SKM-1 (cell line): ENCODE measurements around the gene VAC14.

Experiments used
- DNase-seq: peaks from one replicate; lab custom pipeline; 2025; ENCODE audit not compliant: unreplicated experiment; lab: John Stamatoyannopoulos, UW

VAC14 gene

DNA sequence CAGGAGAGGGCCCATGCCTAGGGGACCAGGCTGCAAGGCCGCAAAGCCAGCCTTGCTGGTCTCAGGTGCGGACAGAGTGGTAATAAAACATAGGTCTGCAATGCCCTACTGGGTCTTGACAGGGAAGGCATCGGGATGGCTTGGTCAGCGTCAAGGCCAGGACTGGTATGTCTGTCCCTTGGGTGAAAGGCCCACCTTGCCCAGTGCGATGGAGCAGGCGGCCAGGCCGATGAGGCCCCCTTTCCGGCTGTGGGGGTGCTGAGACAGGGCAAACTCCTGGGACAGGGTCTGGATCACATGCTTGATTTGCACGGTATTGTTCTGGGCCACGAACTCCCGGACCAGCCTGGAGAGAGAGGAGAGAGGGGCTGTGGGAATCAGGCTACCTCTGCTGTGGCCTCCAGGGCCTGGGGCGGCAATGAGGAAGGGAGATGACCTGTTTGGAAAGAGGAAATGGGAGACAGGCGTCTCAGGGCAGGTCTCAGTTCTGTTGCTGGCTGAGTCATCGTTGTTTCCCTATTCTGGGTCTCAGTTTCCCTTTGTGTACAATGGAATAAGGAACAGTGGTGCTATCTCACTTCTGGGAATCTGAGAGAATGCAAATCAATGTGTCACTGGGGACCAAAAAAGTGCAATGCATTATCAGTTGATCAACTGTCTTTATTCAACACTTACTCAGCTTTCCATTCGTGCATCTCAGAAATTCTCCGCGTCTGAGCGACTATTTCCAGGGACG, 14.8 kb downstream of the VAC14 start:
- no peak for DNase-seq

- DNase-seq = no peak
Observed at GRCh38 chr16:70784692-70785555, 16.0 kb downstream of the VAC14 start.

GRCh38 chr16:70782237-70782636, 18.7 kb downstream of the VAC14 start:
- DNase-seq = no peak

- no peak for DNase-seq
Observed at GRCh38 chr16:70781800-70782199, 19.2 kb downstream of the VAC14 start.

DNA sequence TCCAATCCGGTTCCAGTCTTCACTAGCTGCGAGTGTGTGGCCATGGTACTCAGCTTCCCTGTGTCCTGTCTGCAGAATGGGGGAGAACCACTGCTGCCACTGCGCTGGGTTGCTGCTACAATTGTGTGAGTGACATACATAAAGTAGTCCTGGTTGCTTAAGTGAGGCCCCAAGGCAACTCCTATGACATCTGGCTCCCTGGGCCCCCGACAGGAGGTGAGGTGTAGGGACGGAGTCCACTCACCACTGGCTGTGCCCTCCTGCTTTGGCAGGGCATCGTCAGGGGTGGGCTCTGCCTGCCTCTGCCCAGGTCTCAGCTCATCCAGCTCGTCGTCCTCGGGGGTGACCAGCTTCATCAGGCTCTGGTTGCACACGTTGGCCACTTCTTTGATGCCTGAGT, 20.4 kb downstream of the VAC14 start:
- DNase-seq = no peak

DNA sequence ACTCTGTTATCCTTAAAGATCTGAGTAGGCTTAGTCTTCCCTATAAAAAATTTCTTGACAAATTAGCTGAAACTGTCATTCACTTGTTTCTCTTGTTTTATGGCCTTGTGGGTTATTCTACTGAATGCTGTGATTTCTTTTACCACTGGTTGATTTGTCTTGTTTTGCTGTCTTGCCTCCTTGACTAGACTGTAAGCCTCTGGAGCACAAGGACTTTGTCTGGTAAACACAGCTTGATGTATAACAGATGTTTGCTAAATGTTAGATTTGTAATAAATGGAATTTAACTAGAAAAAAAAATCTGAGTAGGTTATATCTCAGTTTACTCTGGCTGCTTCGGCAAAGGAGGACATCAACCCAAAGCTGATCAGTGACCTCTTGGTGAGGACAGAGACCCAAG, 21.6 kb downstream of the VAC14 start:
- DNase-seq = no peak

- DNase-seq = no peak
Observed at GRCh38 chr16:70778901-70779309, 22.1 kb downstream of the VAC14 start.

DNA sequence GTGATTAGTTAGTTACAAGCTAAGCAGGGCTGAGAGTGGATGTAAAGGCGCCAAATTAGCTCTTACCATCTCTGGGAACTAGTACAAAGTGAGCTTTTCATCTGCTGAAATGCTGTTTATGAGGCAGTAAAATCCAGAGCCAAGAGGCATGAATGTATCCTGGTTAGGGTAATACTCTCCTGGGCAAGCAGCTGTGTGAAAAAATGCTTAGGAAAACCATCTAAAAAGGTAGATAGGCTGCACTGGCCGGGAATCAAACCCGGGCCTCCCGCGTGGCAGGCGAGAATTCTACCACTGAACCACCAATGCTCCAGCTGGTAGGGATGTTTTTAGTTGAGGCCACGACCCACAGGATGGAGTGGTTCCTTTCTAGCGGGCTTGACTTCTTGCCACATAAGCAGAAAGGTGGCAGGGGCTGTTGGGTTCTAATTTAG, 23.0 kb downstream of the VAC14 start:
- DNase-seq = no peak

- DNase-seq = no peak
Observed at GRCh38 chr16:70777496-70777895, 23.5 kb downstream of the VAC14 start.

- no peak for DNase-seq
Observed at GRCh38 chr16:70775399-70775798, 25.6 kb downstream of the VAC14 start.

DNA sequence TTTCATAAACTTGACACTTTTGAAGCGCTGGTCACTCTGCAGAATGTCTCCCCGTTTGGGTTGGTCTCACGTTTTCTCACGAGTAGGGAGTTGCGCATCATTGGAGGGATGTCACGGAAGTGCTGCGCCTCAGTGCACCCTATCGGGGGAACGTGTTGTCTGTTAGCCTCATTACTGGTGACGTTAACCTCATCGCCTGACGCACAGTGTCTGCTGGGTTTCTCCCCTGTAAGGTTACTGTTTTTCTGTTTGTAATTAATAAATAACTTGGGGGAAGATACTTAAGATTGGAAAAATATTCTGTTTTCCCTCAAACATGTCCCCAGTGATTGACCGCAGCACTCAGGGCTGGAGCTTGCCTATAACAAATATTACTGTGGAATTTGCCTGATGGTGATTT, 26.7 kb downstream of the VAC14 start:
- DNase-seq = no peak

DNA sequence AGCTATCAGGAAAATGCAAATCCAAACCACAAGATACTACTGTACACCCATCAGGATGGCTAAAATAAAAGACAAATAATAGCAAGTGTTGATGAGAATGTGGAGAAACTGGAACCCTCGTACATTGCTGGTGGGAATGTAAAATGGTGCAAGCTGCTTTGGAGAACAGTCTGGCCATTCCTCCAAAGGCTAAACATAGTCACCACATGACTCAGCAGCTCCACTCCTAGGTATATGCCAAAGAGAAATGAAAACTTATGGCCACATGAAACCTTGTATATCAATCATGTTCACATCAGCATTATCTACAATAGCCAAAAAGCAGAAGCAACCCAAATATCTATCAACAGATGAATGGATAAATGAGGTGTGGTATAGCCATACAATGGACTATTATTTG, 28.5 kb downstream of the VAC14 start:
- no peak for DNase-seq

- peak; percentile 53 for DNase-seq
Observed at GRCh38 chr16:70770626-70771552, 30.1 kb downstream of the VAC14 start.

DNA sequence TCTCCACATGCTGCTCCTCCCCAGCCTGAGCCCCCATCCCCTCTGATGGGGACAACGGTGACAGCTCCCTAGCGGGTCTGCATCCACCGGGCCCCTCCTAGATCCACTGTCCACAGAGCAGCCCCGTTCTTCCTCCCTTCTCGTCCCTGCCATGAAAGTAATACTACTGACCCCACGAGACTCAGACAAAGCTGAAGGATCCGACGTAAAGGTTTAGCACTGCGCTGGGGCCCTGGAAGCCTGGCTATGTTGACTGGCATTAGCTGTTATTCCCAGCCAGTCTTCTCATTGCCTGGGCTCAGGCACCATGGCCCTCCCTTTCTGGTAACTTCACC, 30.7 kb downstream of the VAC14 start:
- no peak for DNase-seq

DNA sequence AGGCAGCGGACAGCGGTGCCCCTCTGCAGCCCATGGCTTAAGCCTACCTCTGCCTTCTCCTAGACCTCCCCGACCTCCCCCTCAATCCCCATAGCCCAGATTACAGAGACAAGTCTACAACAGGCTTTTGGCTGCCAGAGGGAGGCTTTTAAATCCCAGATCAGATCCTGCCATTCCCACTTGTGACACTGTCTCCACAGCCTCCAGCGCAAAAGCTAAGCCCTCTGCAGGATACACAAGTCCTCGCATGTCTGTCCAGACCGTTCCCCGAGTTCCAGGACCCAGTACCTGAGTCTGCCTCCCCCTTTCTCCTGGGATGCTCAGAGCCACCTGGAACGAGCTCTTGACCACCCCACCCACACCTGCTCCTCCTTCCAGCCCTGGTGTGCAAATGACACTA, 31.2 kb downstream of the VAC14 start:
- no peak for DNase-seq

GRCh38 chr16:70769131-70769530, 31.8 kb downstream of the VAC14 start:
- no peak for DNase-seq

DNA sequence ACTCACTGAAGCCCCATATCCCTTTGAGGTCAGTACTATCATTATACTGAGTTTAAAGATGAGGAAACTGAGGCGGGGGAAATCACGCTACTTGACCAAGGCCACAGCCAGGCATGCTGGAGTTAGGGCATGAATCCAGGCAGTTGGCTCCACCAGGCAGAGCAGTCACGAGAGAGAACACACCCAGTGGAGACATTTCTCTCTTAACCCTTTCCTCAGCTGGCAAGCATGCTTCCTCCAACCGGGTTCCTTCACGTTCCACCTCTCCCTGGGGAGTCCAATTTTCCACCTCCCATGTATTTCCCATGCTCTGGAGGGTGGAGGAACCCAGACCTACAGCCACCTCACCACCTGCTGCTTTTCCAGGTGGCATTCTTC, 32.8 kb downstream of the VAC14 start:
- DNase-seq = no peak

- DNase-seq = no peak
Observed at GRCh38 chr16:70767377-70768202, 33.4 kb downstream of the VAC14 start.

- DNase-seq = no peak
Observed at GRCh38 chr16:70766658-70767057, 34.3 kb downstream of the VAC14 start.

- DNase-seq = no peak
Observed at GRCh38 chr16:70766176-70766575, 34.8 kb downstream of the VAC14 start.

- no peak for DNase-seq
Observed at GRCh38 chr16:70765491-70765890, 35.5 kb downstream of the VAC14 start.
